ENCODE data around the gene GRIA4.

DNA sequence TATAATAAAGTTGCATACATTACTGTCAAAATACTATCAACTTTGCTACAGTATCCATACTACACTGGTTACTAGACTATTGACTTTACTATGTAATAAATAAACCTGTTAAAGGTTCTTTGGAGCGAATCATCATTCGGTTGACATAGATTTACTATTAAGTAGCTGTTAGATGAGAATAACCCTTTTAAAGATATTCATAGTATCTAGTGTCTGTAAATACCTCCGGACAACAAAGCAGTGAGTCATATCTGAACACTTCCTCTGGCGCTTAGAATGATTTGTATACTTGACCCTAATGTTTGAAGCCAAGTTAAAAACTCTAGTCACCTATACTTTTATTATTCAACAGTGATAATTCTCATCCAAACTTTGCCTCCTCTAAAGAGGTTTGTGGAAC lies 327.5 kb downstream of the GRIA4 start:
- TF ChIP-seq CTCF (IDR thresholded peaks at IDR 0.05; ENCODE audit: poor library complexity): no peak
- no peak for TF ChIP-seq EZH2 (IDR thresholded peaks at IDR 0.05; ENCODE audit: borderline replicate concordance)
- no peak for TF ChIP-seq EZH2phosphoT487 (IDR thresholded peaks at IDR 0.05; ENCODE audit: low read depth, severe bottlenecking, unreplicated experiment)
